Measurements from ENCODE around the gene FADS3. TPM values are rescaled to one million over a fixed set of nuclear protein-coding genes. Genes with fewer than 3 reads are reported as not detected.

Gene FADS3
- total RNA-seq, 4 donors from 2014 or later = 135 to 327 (median 205) TPM

DNA sequence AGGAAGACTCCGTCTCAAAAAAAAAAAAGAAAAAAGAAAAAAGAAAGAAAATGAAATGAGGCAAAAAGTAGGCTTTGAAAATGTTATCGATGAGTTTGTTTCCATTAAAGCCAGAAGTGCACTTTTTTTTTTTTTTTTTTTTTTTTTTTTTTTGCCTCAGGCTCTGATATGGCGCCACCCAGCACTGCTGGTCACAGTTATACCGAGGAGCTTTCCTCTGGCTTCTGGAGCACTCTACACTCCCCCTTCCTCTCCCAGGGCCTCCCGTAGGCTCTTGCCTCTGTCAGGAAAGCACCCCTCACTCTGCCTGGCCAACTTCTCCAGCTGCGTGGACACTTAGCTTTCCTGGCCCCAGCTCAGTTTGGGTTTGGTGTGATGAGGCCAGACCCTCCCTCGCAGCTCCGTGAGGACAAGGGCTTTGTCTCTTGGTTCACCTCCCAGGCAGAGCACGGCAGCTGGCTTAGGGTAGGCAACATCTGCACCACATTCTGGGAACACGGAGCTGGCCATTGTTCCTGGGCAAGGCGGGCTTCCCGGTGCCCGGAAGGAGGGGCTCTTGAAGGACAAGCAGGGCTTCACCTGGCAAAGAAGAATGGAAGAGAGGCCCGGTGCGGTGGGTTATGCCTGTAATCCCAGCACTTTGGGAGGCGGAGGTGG lies 46.3 kb downstream of the FADS3 start:
- Histone ChIP-seq H3K27ac (peak overlapping the region in 2 of 4 donors; percentile 20 to 38), H3K27me3 (no peaks in the 10 kb centered on the region), H3K9me3 (no peaks in the 10 kb centered on the region), H3K4me3 (no peak overlapping the region), H3K4me1 (peaks cover 0 to 32% (median 4%) of the 10 kb centered on the region in 4 donors), H3K36me3 (peaks cover 0 to 73% (median 3%) of the 10 kb centered on the region in 3 donors)
- DNase-seq (ENCODE audit: low spot score in 2 of 2) = no peak
- 70 to 72% methylated on average over 11 to 16 of the region's 16 CpGs for WGBS, 2 donors
- TF ChIP-seq, protein P1, sequence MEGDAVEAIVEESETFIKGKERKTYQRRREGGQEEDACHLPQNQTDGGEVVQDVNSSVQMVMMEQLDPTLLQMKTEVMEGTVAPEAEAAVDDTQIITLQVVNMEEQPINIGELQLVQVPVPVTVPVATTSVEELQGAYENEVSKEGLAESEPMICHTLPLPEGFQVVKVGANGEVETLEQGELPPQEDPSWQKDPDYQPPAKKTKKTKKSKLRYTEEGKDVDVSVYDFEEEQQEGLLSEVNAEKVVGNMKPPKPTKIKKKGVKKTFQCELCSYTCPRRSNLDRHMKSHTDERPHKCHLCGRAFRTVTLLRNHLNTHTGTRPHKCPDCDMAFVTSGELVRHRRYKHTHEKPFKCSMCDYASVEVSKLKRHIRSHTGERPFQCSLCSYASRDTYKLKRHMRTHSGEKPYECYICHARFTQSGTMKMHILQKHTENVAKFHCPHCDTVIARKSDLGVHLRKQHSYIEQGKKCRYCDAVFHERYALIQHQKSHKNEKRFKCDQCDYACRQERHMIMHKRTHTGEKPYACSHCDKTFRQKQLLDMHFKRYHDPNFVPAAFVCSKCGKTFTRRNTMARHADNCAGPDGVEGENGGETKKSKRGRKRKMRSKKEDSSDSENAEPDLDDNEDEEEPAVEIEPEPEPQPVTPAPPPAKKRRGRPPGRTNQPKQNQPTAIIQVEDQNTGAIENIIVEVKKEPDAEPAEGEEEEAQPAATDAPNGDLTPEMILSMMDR (IDR thresholded peaks at IDR 0.05) = no peak
- TF ChIP-seq EP300 (IDR thresholded peaks at IDR 0.05) (no peak), POLR2A (IDR thresholded peaks at IDR 0.05) (no peak)

GRCh38 chr11:61842528-61842820 lies 48.9 kb downstream of the FADS3 start:
- H3K27ac ChIP-seq = peak overlapping the region in 3 of 4 donors; percentile 11 to 68 (median 59)
- TF ChIP-seq EP300 (IDR thresholded peaks at IDR 0.05) (no peak), POLR2A (IDR thresholded peaks at IDR 0.05) (no peak)
- TF ChIP-seq, protein P1 (IDR thresholded peaks at IDR 0.05) = no peak
- no peak overlapping the region for H3K4me3 ChIP-seq
- WGBS, 2 donors = 20 to 62% methylated on average over 1 to 4 of the region's 7 CpGs
- no peak for DNase-seq (ENCODE audit: low spot score in 2 of 2)
- H3K36me3 ChIP-seq = peaks cover 0 to 70% (median 3%) of the 10 kb centered on the region in 3 donors
- peaks cover 0 to 33% (median 4%) of the 10 kb centered on the region in 4 donors for H3K4me1 ChIP-seq
- H3K9me3 ChIP-seq = no peaks in the 10 kb centered on the region
- no peaks in the 10 kb centered on the region for H3K27me3 ChIP-seq

GRCh38 chr11:61841636-61842527 lies 49.5 kb downstream of the FADS3 start:
- no peak overlapping the region for H3K4me3 ChIP-seq

GRCh38 chr11:61840371-61840770 lies 51.0 kb downstream of the FADS3 start:
- 87 to 88% methylated on average over 7 of the region's 7 CpGs for WGBS, 2 donors
- no peak overlapping the region for H3K4me3 ChIP-seq
- H3K36me3 ChIP-seq = peaks cover 0 to 68% (median 3%) of the 10 kb centered on the region in 3 donors
- no peak for DNase-seq (ENCODE audit: low spot score in 2 of 2)
- H3K9me3 ChIP-seq = no peaks in the 10 kb centered on the region
- H3K27me3 ChIP-seq = no peaks in the 10 kb centered on the region
- no peak overlapping the region for H3K27ac ChIP-seq
- TF ChIP-seq EP300 (IDR thresholded peaks at IDR 0.05) (no peak), POLR2A (IDR thresholded peaks at IDR 0.05) (no peak)
- TF ChIP-seq, protein P1 (IDR thresholded peaks at IDR 0.05) = no peak
- H3K4me1 ChIP-seq = peaks cover 0 to 37% (median 4%) of the 10 kb centered on the region in 4 donors

More at GRCh38 chr11:61841636-61842527, 49.5 kb downstream of the FADS3 start:
- no peak for DNase-seq (ENCODE audit: low spot score in 2 of 2)
- H3K36me3 ChIP-seq = peaks cover 0 to 68% (median 3%) of the 10 kb centered on the region in 3 donors
- 46 to 48% methylated on average over 12 of the region's 12 CpGs for WGBS, 2 donors
- H3K27ac ChIP-seq = peak overlapping the region in 3 of 4 donors; percentile 11 to 68 (median 59)
- TF ChIP-seq, protein P1 (IDR thresholded peaks at IDR 0.05) = no peak
- TF ChIP-seq EP300 (IDR thresholded peaks at IDR 0.05) = peak in 1 of 2 donors; percentile 45
- H3K9me3 ChIP-seq = no peaks in the 10 kb centered on the region
- H3K27me3 ChIP-seq = no peaks in the 10 kb centered on the region
- peaks cover 0 to 39% (median 4%) of the 10 kb centered on the region in 4 donors for H3K4me1 ChIP-seq

GRCh38 chr11:61839742-61840141 lies 51.6 kb downstream of the FADS3 start:
- WGBS, 2 donors = 97 to 98% methylated on average over 2 of the region's 2 CpGs
- Histone ChIP-seq H3K36me3 (peaks cover 0 to 68% (median 3%) of the 10 kb centered on the region in 3 donors), H3K4me1 (peaks cover 0 to 38% (median 9%) of the 10 kb centered on the region in 4 donors), H3K27ac (no peak overlapping the region), H3K4me3 (no peak overlapping the region), H3K9me3 (no peaks in the 10 kb centered on the region), H3K27me3 (no peaks in the 10 kb centered on the region)
- TF ChIP-seq EP300 (IDR thresholded peaks at IDR 0.05) (no peak), POLR2A (IDR thresholded peaks at IDR 0.05) (no peak)
- TF ChIP-seq, protein P1 (IDR thresholded peaks at IDR 0.05) = no peak
- DNase-seq (ENCODE audit: low spot score in 2 of 2) = no peak

Measured in tibial nerve (tissue), 4 donors.